Retinal pigment epithelial cell (primary cell): ENCODE results near the gene PCDHGA2.
"Not testable (repeated sequence)": the region's sequence is repeated elsewhere in the genome, so short reads cannot be mapped to it uniquely, and the experiment has no call there.

ENCODE experiments used
- DNase-seq: peaks from one replicate; pipeline ENCODE4 v3.0.0-alpha.2; 2010; ENCODE audit warnings: low read depth
- H3K4me3 ChIP-seq: 2 replicates; pipeline ENCODE4 v1.5.1; 2011; ENCODE audit warnings: mild to moderate bottlenecking, low read length, control low read depth, moderate library complexity
- CTCF ChIP-seq: conservative IDR thresholded peaks from 2 replicates; pipeline ENCODE4 v1.5.1; 2011; ENCODE audit warnings: low read depth, low read length, control low read depth, inconsistent platforms

The PCDHGA2 gene

GRCh38 chr5:141319699-141320098 lies 18.9 kb upstream of the PCDHGA2 start:
- H3K4me3 ChIP-seq = peak overlapping the region; percentile 87
- no peak for TF ChIP-seq CTCF
- DNase-seq = no peak

- TF ChIP-seq CTCF = peak; percentile 93
- peak; percentile 75 for DNase-seq
- H3K4me3 ChIP-seq = peak within 1 kb of the TSS; percentile 87
Measured at GRCh38 chr5:141320225-141321169, 18.1 kb upstream of the PCDHGA2 start, which contains the start of gene TAF7. TSS of gene TAF7 (minus strand) at chr5:141320784. CDS start at chr5:141320044, 740 bp downstream.

- no peak overlapping the region for H3K4me3 ChIP-seq
- TF ChIP-seq CTCF = no peak
- no peak for DNase-seq
Measured at GRCh38 chr5:141322261-141322660, 16.3 kb upstream of the PCDHGA2 start.

- peak; percentile 49 for TF ChIP-seq CTCF
- no peak for DNase-seq
- H3K4me3 ChIP-seq = peak overlapping the region; percentile 41
Measured at GRCh38 chr5:141326088-141326854, 12.3 kb upstream of the PCDHGA2 start.

- no peak overlapping the region for H3K4me3 ChIP-seq
- no peak for TF ChIP-seq CTCF
- DNase-seq = no peak
Measured at GRCh38 chr5:141328231-141328630, 10.3 kb upstream of the PCDHGA2 start.

- TF ChIP-seq CTCF = peak; percentile 55
- no peak for DNase-seq
- H3K4me3 ChIP-seq = peak within 1 kb of the TSS; percentile 43
Measured at GRCh38 chr5:141330299-141331080, 8.1 kb upstream of the PCDHGA2 start, which contains the start of gene PCDHGA1. TSS of gene PCDHGA1 (plus strand) at chr5:141330514.

GRCh38 chr5:141332571-141332970 lies 6.0 kb upstream of the PCDHGA2 start:
- H3K4me3 ChIP-seq, DNase-seq: not testable (repeated sequence)

GRCh38 chr5:141340781-141341354 lies 2.3 kb downstream of the PCDHGA2 start:
- H3K4me3 ChIP-seq, DNase-seq: not testable (repeated sequence)
